Glutamatergic neuron (in vitro differentiated cells): ENCODE measurements around the gene PLAAT5. TPM values are rescaled to one million over a fixed set of nuclear protein-coding genes. Genes with fewer than 3 reads are reported as not detected.
A peak's percentile ranks its signal among the peaks of the same experiment; 100 is the strongest.

ENCODE experiments used
- DNase-seq: peaks from one replicate; pipeline ENCODE4 v3.0.0; 2022
- H3K27ac Mint-ChIP-seq: one replicate; pipeline ENCODE4 v1.8.0; 2020; ENCODE audit warnings: mild to moderate bottlenecking, mixed read lengths, inconsistent platforms; ENCODE audit not compliant: unreplicated experiment
- H3K27me3 Mint-ChIP-seq: one replicate; pipeline ENCODE4 v1.8.0; 2020; ENCODE audit warnings: mild to moderate bottlenecking, moderate library complexity, mixed read lengths, inconsistent platforms; ENCODE audit not compliant: unreplicated experiment
- H3K36me3 Mint-ChIP-seq: one replicate; pipeline ENCODE4 v1.8.0; 2020; ENCODE audit warnings: mild to moderate bottlenecking, mixed read lengths, inconsistent platforms; ENCODE audit not compliant: unreplicated experiment
- H3K4me1 Mint-ChIP-seq: one replicate; pipeline ENCODE4 v1.8.0; 2020; ENCODE audit warnings: mild to moderate bottlenecking, low read depth, mixed read lengths, inconsistent platforms; ENCODE audit not compliant: unreplicated experiment
- H3K4me3 Mint-ChIP-seq: one replicate; pipeline ENCODE4 v1.8.0; 2020; ENCODE audit warnings: mild to moderate bottlenecking, mixed read lengths, inconsistent platforms; ENCODE audit not compliant: unreplicated experiment
- H3K9me3 Mint-ChIP-seq: one replicate; pipeline ENCODE4 v1.8.0; 2020; ENCODE audit warnings: mild to moderate bottlenecking, moderate library complexity, mixed read lengths, inconsistent platforms; ENCODE audit not compliant: unreplicated experiment
- total RNA-seq: library from RNA; stranded (reverse); fragmentation: NEBNext Ultra II Directional; extraction: Animal tissue kit (Norgen Biotek cat#: 25700); gene quantifications from one replicate; pipeline ENCODE4 v1.2.1, GENCODE V29; 2021; ENCODE audit not compliant: unreplicated experiment
- TF ChIP-seq, protein P1 (sequence below): fragments of 200-600 bp; sonication (generic); IDR thresholded peaks from one replicate; pipeline ENCODE4 v1.5.0; 2021; ENCODE audit not compliant: partially characterized antibody, unreplicated experiment

PLAAT5 gene
- total RNA-seq, 1 donor from 2014 or later: 11.2 TPM

DNA sequence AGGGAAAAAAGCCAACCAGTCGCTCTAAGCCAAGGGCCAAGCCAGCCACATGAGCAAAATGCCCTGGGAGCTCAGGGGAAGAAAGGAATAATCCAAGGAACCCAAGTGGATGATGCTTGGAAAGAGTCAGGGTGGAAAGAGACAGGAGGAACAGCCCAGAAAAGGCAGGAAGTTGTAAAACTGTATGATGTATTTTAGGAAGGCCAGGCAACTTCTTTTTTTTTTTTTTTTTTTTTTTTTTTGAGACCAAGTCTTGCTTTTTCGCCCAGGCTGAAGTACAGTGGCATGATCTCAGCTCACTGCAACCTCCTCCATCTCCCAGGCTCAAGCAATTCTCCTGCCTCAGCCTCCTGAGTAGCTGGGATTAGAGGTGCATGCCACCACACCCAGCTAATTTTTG lies 16.5 kb upstream of the PLAAT5 start:
- DNase-seq: no peak
- Mint-ChIP-seq H3K36me3 (peaks cover 5% of the 10 kb centered on the region), H3K9me3 (peaks cover 6% of the 10 kb centered on the region), H3K27ac (peak overlapping the region; percentile 43), H3K4me1 (peaks cover 28% of the 10 kb centered on the region), H3K27me3 (peaks cover 13% of the 10 kb centered on the region), H3K4me3 (peak overlapping the region; percentile 34)
- TF ChIP-seq, protein P1, sequence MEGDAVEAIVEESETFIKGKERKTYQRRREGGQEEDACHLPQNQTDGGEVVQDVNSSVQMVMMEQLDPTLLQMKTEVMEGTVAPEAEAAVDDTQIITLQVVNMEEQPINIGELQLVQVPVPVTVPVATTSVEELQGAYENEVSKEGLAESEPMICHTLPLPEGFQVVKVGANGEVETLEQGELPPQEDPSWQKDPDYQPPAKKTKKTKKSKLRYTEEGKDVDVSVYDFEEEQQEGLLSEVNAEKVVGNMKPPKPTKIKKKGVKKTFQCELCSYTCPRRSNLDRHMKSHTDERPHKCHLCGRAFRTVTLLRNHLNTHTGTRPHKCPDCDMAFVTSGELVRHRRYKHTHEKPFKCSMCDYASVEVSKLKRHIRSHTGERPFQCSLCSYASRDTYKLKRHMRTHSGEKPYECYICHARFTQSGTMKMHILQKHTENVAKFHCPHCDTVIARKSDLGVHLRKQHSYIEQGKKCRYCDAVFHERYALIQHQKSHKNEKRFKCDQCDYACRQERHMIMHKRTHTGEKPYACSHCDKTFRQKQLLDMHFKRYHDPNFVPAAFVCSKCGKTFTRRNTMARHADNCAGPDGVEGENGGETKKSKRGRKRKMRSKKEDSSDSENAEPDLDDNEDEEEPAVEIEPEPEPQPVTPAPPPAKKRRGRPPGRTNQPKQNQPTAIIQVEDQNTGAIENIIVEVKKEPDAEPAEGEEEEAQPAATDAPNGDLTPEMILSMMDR: no peak

DNA sequence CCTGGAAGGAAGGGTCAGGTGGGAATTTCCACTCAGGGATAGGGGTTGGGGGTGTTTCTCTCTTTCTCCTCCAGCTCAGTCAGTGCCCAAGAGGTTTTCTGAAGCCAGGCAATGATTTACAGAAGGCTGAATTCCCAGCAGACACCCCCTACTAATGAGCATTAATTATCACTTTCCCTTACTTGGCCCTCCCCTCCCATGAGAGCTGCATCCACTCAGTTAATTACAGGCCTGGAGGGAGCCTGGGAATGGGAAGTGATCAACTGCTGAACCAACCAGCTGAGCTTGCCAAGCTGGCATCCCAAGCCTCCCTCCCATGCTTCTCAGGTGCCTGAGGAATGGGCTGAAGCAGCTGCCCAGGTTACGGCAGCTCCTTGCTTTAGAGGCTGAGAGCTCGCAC lies 15.9 kb upstream of the PLAAT5 start:
- TF ChIP-seq, protein P1: no peak
- peaks cover 8% of the 10 kb centered on the region for H3K9me3 Mint-ChIP-seq
- DNase-seq: peak; percentile 47
- peak overlapping the region; percentile 34 for H3K4me3 Mint-ChIP-seq
- no peak overlapping the region for H3K27ac Mint-ChIP-seq
- peaks cover 28% of the 10 kb centered on the region for H3K4me1 Mint-ChIP-seq
- peaks cover 5% of the 10 kb centered on the region for H3K36me3 Mint-ChIP-seq
- peaks cover 12% of the 10 kb centered on the region for H3K27me3 Mint-ChIP-seq

DNA sequence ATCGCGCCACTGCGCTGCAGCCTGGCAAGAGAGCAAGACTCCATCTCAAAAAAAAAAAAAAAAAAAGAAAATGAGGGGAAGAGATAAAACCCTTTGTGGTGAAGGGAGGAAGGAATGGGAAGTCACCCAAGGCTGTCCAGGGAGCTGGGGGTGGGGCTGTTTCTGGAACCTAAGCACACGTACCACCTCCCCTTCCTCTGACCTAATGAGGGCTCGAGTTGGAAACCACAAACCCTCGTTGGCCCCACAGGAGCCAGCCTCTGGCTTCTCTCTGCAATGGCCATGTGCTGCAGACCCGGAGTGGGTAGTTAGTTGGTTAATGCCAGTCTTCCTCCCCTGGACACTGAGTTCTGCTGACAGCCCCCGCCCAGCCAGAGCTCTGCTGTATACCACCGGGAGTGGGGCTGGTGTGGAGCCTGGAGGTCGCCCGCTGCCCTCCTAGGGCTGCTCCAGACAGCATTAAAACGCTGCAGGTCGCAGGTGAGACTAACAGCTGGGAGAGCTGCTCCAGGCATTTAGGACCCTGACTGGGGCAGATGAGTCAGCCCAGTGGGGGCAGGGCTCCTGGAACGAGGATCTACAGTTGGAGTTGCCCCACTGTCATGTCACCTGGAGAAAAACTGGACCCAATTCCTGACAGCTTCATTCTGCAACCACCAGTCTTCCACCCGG lies 15.0 kb upstream of the PLAAT5 start, which contains the start of gene LGALS12:
LGALS12 (plus strand) TSS at position 228 of the 672 bp plus-strand sequence; CDS start at position 603, 375 bp downstream.
- Mint-ChIP-seq H3K27ac (no peak within 1 kb of the TSS), H3K4me1 (peaks cover 25% of the 10 kb centered on the region), H3K27me3 (peaks cover 8% of the 10 kb centered on the region), H3K4me3 (no peak within 1 kb of the TSS), H3K36me3 (peaks cover 5% of the 10 kb centered on the region), H3K9me3 (peaks cover 10% of the 10 kb centered on the region)
- TF ChIP-seq, protein P1: no peak
- no peak for DNase-seq

DNA sequence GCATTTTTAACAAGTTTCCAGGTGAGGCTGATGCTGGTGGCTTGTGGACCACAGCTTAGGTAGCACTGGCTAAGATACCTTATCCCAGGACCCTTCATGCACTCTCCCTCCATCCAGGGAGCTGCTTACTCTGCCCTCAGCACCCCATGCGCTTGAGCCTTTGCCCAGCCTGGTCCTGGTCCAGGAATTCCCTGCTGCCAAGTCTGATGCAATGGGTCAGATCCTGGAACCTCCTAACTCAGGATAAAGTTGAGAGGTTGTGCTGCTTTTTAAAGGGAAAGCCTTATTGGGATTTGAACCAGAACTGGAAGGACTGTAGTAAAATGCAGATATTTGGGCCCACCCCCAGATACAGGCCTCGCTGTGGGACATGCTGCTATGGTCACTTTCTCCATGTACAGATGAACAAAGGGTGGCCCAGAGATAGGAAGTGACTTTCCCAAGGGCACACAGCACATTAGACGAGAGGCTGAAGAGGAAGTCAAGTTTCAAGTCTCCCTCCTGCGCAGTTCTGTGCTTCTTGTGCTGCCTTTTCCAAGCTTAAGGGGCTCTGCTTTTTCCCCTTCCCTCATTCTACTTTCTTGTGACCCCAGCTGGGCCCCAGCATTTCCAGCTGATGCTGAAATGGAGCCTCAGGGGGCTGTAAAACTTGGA lies 14.1 kb upstream of the PLAAT5 start:
- DNase-seq: no peak
- TF ChIP-seq, protein P1: no peak
- Mint-ChIP-seq H3K27ac (no peak overlapping the region), H3K4me1 (peaks cover 20% of the 10 kb centered on the region), H3K4me3 (no peak overlapping the region), H3K36me3 (peaks cover 12% of the 10 kb centered on the region), H3K9me3 (peaks cover 14% of the 10 kb centered on the region), H3K27me3 (peaks cover 10% of the 10 kb centered on the region)

DNA sequence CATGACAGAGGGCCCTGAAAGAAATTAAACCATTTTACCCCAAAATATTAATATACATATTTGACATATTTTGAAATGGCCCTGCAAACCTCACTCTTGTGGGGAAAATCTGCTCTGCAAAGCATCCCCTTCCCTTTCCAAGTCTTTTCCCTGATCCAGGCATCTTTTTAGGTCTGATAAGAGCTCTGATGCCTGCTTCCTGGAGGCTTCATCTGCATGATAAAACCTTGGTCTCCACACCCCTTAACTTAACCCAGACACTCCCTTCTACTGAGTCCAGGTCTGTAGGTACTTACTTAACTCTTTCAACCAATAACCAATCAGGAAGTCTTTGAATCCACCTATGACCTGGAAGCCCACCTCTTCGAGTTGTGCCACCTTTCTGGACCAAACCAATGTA lies 13.1 kb upstream of the PLAAT5 start:
- H3K9me3 Mint-ChIP-seq: peaks cover 18% of the 10 kb centered on the region
- peaks cover 17% of the 10 kb centered on the region for H3K4me1 Mint-ChIP-seq
- peaks cover 10% of the 10 kb centered on the region for H3K27me3 Mint-ChIP-seq
- no peak overlapping the region for H3K4me3 Mint-ChIP-seq
- peaks cover 22% of the 10 kb centered on the region for H3K36me3 Mint-ChIP-seq
- H3K27ac Mint-ChIP-seq: no peak overlapping the region
- DNase-seq: no peak
- TF ChIP-seq, protein P1: no peak
